ENCODE measurements around the gene DNAJC9. TPM values are rescaled to one million over a fixed set of nuclear protein-coding genes. Genes with fewer than 3 reads are reported as not detected.

DNAJC9 gene
- polyA plus RNA-seq, 2 of the 4 experiments (the other 2 are of a cell fraction), result 45.6 to 56.3 TPM

DNA sequence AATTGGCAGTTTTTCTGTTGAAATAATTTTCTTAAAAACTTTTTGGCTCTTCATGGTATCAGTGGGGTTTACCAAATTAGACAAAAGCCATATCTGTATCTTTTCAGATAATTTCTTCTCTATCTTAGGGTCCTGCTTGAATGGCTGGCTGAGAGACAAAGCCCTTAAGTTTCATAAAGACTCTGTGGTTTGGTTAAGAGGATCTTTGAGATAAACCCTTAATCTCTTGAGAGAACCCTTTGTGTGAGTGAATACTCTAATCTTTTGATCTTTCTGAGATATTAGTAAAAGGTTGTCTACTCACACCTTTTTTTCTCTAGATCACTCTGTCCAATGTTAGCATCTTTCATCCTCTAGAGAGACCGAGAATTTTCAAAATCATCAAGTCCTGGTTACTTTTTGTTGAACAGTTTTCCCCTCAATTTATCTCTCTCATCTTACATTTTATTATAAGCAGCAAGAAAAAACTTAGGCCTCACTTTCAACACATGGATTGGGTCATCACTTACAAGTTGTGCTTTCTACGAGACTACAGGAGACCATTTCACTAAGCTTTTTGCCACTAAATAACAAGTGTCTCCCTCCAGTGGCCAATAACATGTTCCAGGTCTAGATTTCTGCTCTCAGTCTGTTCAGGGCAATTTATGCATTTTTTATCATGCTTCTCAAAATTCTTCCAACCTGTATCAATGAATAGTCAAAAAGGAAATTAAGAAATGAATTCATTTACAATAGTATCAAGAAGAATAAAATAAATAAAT, 28.4 kb downstream of the DNAJC9 start:
- peak; percentile 70 to 77; a peak in 3 of 6 replicates for ATAC-seq
- POLR2A ChIA-PET, result interaction anchor here (0.6 to 1.0 kb wide), 4 partner anchors 28 to 195 kb away, joined by 3 to 4 read pairs (median 3); partner anchors contain the start of genes ANXA7 and DNAJC9
- TF ChIP-seq SMC3 (IDR thresholded peaks at IDR 0.05) (peak; percentile 35; the same call in 1 of the 3 replicates), HOXB5 (CRISPR knock-in tag; IDR thresholded peaks at IDR 0.05) (no peak), FOSB (CRISPR knock-in tag; IDR thresholded peaks at IDR 0.05) (no peak), TP53 (CRISPR knock-in tag; IDR thresholded peaks at IDR 0.05) (no peak), RAD21 (conservative IDR thresholded peaks at IDR 0.05 in 1 of 2, IDR thresholded peaks at IDR 0.05 in 1 of 2) (peak in 1 of 2 experiments; percentile 21; a peak in 2 of 5 replicates), CBX8 (IDR thresholded peaks at IDR 0.05) (no peak)
- TF ChIP-seq, protein P1, sequence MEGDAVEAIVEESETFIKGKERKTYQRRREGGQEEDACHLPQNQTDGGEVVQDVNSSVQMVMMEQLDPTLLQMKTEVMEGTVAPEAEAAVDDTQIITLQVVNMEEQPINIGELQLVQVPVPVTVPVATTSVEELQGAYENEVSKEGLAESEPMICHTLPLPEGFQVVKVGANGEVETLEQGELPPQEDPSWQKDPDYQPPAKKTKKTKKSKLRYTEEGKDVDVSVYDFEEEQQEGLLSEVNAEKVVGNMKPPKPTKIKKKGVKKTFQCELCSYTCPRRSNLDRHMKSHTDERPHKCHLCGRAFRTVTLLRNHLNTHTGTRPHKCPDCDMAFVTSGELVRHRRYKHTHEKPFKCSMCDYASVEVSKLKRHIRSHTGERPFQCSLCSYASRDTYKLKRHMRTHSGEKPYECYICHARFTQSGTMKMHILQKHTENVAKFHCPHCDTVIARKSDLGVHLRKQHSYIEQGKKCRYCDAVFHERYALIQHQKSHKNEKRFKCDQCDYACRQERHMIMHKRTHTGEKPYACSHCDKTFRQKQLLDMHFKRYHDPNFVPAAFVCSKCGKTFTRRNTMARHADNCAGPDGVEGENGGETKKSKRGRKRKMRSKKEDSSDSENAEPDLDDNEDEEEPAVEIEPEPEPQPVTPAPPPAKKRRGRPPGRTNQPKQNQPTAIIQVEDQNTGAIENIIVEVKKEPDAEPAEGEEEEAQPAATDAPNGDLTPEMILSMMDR (IDR thresholded peaks at IDR 0.05), result peak; percentile 49
- CTCF ChIA-PET, result interaction anchor here (0.5 to 2.4 kb wide), 9 partner anchors 9 to 88 kb away, joined by 4 to 7 read pairs (median 5); no protein-coding TSS in a partner anchor
- 90% methylated on average over 2 of the region's 2 CpGs for whole genome bisulfite sequencing (ENCODE audit: missing lambda C conversion rate)
- Histone ChIP-seq H3K4me3 (no peak overlapping the region), H3K4me2 (no peak overlapping the region), H3K9me3 (no peaks in the 10 kb centered on the region), H3K4me1 (no peaks in the 10 kb centered on the region), H3K27ac (no peak overlapping the region)
- FAIRE-seq, result no peak
- peak; percentile 11 to 50 for DNase-seq (ENCODE audit: low read depth in 1 of 2, low spot score in 1 of 2)

DNA sequence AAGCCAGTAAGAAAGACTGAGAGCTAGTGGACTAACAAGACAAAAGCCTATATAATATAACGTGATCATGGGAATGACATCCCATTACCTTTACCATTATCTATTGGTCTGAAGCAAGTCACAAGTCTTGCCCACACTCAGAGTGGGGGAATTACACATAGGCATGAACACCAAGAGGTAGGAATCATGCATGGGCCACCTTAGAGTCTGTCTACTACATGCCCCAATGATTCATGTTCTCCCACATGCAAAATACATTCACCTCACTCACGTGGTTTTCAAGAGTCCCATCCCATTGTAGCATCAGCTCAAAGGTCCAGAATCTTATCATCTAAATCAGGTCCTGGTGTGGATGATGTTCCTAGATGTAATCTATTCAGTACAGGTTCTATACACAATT, 29.4 kb downstream of the DNAJC9 start:
- CTCF ChIA-PET, result interaction anchor here (1.0 to 2.4 kb wide), 7 partner anchors 8 to 47 kb away, joined by 3 to 7 read pairs (median 5); no protein-coding TSS in a partner anchor

DNA sequence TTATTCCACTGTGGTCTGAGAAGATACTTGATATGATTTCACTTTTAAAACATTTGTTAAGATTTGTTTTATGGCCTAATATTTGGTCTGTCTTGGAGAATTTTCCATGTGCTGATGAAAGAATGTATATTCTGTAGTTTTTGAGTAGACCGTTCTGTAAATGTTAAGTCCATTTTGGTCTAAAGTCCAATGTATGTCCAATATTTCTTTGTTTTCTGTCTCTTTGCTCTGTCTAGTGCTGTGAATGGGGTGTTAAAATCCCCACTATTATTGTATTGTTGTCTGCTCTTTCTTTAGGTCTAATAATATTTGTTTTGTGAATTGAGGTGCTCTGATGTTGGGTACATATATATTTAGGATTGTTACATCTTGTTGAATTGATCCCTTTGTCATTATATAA, 31.3 kb downstream of the DNAJC9 start:
- H3K4me2 ChIP-seq, result no peak overlapping the region
- WGBS (ENCODE audit: missing lambda C conversion rate), result 95% methylated on average over 1 of the region's 1 CpG
- TF ChIP-seq, protein P2, sequence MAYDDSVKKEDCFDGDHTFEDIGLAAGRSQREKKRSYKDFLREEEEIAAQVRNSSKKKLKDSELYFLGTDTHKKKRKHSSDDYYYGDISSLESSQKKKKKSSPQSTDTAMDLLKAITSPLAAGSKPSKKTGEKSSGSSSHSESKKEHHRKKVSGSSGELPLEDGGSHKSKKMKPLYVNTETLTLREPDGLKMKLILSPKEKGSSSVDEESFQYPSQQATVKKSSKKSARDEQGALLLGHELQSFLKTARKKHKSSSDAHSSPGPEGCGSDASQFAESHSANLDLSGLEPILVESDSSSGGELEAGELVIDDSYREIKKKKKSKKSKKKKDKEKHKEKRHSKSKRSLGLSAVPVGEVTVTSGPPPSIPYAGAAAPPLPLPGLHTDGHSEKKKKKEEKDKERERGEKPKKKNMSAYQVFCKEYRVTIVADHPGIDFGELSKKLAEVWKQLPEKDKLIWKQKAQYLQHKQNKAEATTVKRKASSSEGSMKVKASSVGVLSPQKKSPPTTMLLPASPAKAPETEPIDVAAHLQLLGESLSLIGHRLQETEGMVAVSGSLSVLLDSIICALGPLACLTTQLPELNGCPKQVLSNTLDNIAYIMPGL (CRISPR knock-in tag; IDR thresholded peaks at IDR 0.05; ENCODE audit: borderline replicate concordance), result no peak
- TF ChIP-seq EHF (CRISPR knock-in tag; IDR thresholded peaks at IDR 0.05) (no peak), KDM5A (IDR thresholded peaks at IDR 0.05) (no peak), EHMT2 (IDR thresholded peaks at IDR 0.05; ENCODE audit: low read depth) (no peak), FOSB (CRISPR knock-in tag; IDR thresholded peaks at IDR 0.05) (no peak), CBX8 (IDR thresholded peaks at IDR 0.05) (no peak), PHF8 (IDR thresholded peaks at IDR 0.05; ENCODE audit: borderline replicate concordance, low read depth) (no peak), NFE2L2 (conservative IDR thresholded peaks at IDR 0.05; ENCODE audit: low read length) (no peak), GATA3 (IDR thresholded peaks at IDR 0.05; ENCODE audit: borderline replicate concordance) (no peak), ZFP36 (IDR thresholded peaks at IDR 0.05; ENCODE audit: borderline replicate concordance, partially characterized antibody) (no peak), JUNB (IDR thresholded peaks at IDR 0.05) (no peak), HDAC2 (IDR thresholded peaks at IDR 0.05) (no peak)
- TF ChIP-seq, protein P3, sequence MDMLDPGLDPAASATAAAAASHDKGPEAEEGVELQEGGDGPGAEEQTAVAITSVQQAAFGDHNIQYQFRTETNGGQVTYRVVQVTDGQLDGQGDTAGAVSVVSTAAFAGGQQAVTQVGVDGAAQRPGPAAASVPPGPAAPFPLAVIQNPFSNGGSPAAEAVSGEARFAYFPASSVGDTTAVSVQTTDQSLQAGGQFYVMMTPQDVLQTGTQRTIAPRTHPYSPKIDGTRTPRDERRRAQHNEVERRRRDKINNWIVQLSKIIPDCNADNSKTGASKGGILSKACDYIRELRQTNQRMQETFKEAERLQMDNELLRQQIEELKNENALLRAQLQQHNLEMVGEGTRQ (IDR thresholded peaks at IDR 0.05), result no peak
- TF ChIP-seq, protein P4, sequence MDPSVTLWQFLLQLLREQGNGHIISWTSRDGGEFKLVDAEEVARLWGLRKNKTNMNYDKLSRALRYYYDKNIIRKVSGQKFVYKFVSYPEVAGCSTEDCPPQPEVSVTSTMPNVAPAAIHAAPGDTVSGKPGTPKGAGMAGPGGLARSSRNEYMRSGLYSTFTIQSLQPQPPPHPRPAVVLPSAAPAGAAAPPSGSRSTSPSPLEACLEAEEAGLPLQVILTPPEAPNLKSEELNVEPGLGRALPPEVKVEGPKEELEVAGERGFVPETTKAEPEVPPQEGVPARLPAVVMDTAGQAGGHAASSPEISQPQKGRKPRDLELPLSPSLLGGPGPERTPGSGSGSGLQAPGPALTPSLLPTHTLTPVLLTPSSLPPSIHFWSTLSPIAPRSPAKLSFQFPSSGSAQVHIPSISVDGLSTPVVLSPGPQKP (IDR thresholded peaks at IDR 0.05; ENCODE audit: low read depth, low read length), result no peak
- TF ChIP-seq, protein P5, sequence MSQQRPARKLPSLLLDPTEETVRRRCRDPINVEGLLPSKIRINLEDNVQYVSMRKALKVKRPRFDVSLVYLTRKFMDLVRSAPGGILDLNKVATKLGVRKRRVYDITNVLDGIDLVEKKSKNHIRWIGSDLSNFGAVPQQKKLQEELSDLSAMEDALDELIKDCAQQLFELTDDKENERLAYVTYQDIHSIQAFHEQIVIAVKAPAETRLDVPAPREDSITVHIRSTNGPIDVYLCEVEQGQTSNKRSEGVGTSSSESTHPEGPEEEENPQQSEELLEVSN (IDR thresholded peaks at IDR 0.05; ENCODE audit: borderline replicate concordance, low read depth), result no peak
- no peak overlapping the region for H3K4me3 ChIP-seq
- H3K4me1 ChIP-seq, result no peaks in the 10 kb centered on the region
- H3K27ac ChIP-seq, result no peak overlapping the region
- ATAC-seq (no peak), FAIRE-seq (no peak), DNase-seq (ENCODE audit: low read depth in 1 of 2, low spot score in 1 of 2) (no peak)
- CTCF ChIA-PET, result no interaction called here
- POLR2A ChIA-PET, result no interaction called here
- H3K9me3 ChIP-seq, result no peaks in the 10 kb centered on the region

More for the DNA sequence above, 29.4 kb downstream of the DNAJC9 start:
- Histone ChIP-seq H3K27ac (no peak overlapping the region), H3K4me2 (no peak overlapping the region), H3K4me1 (no peaks in the 10 kb centered on the region), H3K9me3 (no peaks in the 10 kb centered on the region), H3K4me3 (no peak overlapping the region)
- WGBS (ENCODE audit: missing lambda C conversion rate), result 78% methylated on average over 2 of the region's 2 CpGs
- POLR2A ChIA-PET, result interaction anchor here (1.0 kb wide), 1 partner anchor 29 kb away, joined by 4 read pairs; the partner anchor contains the start of gene DNAJC9
- FAIRE-seq (no peak), DNase-seq (ENCODE audit: low read depth in 1 of 2, low spot score in 1 of 2) (no peak), ATAC-seq (no peak)
- TF ChIP-seq GATA3 (IDR thresholded peaks at IDR 0.05; ENCODE audit: borderline replicate concordance), result no peak
- no peak for TF ChIP-seq EHMT2 (IDR thresholded peaks at IDR 0.05; ENCODE audit: low read depth)
- no peak for TF ChIP-seq CHD4 (IDR thresholded peaks at IDR 0.05; ENCODE audit: borderline replicate concordance)

All from A549 (cell line).